DMS53 treated with DMSO at 0.1 percent for 48 hours (cell line): Measurements from ENCODE around the gene RPS2.
A peak's percentile ranks its signal among the peaks of the same experiment; 100 is the strongest.

Experiments
- DNase-seq: peaks from one replicate; lab custom pipeline; 2025; ENCODE audit not compliant: unreplicated experiment; lab: John Stamatoyannopoulos, UW

Gene RPS2

DNA sequence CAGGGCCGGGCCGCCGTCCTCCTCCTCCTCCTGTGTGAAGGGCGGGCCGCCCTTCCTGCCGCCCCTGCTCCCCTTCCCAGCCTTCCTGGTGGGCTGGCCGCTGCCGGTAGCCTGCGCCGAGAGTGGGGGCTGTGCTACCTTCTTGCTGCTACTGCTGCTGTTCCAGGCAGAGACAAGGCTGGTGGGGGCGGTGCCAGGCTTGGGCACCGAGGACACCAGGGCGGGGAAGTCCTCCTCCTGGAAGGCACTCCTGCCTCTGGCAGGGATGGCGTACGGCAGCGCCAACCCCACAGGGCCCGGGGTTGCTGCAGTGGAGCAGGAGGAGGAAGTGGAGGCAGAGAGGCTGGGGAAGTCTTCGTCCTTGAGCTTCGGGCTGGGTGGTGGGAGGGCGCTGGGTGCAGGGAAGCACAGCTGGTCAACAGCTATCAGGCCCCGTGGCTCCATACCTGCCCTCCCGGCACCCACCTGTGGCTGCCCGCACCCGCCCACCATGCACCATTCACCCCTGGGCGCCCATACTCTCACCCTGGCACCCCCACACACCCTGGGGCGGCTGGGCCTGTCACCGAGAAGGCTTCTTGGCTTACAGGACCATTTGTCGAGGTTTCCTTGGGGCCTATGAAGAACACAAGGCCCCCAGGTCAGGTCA is 35.4 kb upstream of the RPS2 start:
- DNase-seq, result no peak

DNA sequence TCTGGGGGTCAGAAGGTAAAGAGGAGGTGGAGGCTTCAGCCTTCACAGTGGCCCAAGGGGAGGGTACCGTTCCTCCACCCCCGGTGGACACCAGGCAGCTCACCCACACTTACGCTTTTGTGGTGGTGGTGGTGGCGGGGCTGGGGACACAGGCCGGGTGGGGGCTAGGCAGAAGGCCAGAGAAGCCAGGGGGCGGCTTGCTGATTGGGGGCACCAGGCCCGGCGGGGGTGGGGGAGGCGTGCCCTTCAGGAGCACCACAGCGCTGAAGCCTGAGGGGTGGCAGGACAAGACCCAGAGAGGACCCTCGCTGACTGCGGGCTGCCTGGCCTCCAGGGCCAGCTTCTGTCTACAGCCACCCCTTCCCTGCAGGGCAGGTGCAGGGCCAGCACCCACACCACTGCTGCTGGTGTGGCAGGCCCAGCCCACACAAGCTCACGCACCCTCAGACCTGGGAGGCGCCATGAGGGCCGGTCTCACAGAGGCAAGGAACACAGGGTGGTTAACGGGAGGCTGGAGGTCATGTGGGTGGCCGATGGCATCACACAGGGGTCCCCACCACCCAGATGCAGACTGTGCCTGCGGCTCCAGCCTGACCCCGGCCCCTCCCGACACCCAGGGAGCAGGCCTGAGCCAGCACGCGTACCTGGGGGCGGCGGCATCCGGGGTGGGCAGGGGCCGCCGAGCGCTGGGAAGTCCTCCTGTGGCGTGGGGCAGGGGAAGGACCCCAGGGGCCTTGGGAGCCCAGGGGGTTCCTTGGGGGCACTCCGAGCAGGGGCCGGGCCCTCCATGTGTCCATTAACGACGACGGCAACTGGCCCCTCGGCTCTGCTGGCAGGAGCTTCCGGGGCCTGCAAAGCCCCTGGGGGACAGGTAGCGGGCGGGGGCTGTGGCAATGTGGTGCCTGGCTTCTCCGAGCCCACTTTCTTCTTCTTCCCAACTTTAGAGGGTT is 34.5 kb upstream of the RPS2 start:
- DNase-seq, result no peak

DNA sequence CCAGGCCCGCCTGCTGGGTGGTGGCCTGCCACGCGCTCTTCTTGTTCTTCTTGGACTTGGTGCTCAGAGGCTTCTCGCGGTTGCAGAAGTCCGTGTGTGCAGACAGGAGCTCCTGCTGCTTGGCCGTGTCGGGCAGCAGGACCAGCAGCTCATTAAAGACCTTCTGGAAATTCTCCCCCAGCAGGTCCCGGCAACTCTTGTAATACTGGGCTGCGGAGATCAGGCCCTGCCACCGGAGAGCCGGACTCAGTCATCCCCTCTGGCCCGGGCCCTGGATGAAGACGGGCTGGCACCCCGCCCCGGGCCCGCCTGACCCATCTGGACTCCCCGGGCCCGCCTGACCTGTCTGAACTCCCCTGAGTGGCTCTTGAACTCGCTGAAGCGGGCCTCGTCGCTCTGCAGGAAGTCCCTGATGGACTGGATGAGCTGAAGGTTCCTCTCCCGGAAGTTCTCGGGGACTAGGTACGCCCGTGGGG is 33.8 kb upstream of the RPS2 start:
- DNase-seq, result no peak

DNA sequence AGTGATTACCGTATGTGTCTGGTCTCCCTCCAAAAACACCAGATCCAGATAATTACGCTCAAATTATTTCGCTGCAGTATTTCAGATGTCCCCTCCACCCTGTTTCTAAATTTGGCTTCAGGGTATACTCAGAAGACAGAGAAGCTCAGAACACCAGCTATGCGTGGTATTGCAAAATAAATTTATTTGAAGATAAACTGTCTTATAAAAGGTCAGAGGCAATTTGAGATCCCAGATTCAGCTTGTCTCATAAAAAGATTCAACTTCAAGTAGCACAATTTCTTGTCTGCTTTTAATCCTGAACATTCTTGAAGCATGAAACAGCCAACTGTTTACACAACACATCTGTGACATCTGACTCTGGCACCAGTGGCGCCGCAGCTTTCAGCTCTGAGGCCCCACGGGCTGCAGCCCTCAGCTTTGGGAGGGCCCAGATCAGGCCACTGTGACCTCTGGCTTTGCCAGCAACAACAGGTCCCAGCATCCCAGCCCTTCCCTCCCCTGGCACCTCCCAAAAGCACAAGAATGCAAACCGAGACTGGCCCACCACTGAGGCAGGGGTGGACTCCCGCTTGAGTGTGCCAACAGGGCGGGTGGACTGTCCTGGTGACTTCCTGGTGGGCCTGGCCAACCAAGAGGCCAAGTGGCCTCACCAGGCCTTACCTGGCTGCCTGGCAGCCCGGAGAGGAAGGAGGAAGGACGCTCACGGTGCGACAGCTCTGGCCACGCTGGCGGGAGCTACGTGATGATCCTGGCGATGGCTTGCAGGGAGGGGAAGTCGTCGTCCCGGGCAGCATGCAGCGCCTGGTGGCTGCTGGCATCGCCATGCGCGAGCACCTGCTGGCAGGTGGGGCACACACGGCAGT is 33.1 kb upstream of the RPS2 start:
- DNase-seq, result no peak

DNA sequence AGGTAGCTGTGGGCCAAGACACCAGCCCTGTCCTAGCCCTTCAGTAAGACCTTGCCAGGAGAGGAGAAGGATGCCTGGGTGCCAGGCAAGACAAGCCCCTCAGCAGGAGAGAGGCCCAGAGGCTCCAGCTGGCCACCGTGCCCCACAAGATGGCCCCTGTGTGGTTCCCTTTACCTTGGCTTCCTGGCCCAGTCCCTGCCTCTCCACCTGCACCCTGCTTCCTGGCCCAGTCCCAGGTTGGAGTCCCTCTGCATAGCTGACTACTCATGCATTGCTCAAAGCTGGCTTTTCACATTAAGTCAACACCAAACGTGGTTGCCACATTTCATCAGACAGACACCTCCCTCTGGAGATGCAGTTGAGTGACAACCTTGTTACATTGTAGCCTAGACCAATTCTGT is 29.1 kb upstream of the RPS2 start:
- DNase-seq, result peak; percentile 51

DNA sequence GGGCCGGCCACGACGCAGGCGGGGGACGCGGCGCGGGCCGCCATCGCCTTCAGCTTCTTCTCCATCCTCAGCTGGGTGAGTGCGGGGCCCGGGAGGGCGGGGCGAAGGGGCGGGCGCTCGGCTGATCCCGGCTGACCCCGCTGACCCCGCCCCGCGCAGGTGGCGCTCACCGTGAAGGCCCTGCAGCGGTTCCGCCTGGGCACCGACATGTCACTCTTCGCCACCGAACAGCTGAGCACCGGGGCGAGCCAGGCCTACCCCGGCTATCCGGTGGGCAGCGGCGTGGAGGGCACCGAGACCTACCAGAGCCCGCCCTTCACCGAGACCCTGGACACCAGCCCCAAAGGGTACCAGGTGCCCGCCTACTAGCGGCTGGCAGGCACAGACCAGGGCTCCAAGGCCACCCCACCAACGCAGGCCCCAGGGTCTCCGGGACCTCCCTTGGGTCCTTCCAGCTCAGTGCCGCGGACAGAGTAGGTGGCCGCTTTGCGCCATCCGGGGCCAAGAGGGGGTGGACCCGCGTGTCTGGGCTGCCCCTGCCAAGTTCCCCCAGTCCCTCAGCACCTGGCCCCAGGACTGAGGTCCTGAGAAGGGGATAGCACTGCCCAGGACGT is 28.2 kb upstream of the RPS2 start:
- DNase-seq, result no peak

DNA sequence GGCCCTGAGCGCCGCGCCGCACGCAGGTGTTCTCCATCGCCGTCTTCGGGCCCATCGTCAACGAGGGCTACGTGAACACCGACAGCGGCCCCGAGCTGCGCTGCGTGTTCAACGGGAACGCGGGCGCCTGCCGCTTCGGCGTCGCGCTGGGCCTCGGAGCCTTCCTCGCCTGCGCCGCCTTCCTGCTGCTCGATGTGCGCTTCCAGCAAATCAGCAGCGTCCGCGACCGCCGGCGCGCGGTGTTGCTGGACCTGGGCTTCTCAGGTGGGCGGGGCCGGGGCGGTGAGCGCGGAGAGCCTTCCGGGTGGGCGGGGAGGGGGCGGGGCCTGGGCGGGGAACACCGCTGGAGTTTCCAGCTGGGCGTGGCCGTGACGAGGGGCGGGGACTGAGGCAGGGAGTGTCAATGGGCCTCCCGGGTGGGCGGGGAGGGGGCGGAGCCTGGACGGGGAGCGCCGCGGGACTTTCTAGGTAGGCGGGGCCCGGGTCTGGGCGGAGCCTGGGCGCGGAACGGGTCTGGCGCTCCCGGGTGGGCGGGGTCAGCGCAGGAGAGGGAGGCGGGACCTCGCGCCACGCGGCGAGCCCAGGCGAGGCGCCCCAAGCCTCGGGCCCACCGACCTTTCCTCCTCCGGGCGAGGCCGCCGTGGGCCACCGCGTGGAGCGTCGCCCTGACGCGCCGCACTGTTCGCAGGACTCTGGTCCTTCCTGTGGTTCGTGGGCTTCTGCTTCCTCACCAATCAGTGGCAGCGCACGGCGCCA is 27.5 kb upstream of the RPS2 start:
- peak; percentile 64 for DNase-seq

DNA sequence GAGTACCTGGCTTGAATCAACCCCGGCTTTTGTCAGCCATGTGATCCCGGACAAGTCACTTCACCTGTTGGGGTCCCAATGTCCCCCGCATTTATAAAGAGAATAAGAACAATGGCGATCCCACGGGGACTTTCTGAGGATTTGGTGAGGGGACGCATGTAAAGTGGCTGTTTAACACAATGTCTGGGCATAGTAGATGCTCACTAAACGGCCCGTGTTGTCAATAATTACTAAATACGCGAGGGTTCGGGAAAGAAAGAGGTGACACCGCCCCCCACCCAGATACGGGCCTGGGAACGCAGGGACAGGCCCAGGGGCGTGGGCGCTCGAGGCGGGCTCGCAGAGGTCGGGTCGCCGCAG is 26.9 kb upstream of the RPS2 start:
- DNase-seq, result no peak

DNA sequence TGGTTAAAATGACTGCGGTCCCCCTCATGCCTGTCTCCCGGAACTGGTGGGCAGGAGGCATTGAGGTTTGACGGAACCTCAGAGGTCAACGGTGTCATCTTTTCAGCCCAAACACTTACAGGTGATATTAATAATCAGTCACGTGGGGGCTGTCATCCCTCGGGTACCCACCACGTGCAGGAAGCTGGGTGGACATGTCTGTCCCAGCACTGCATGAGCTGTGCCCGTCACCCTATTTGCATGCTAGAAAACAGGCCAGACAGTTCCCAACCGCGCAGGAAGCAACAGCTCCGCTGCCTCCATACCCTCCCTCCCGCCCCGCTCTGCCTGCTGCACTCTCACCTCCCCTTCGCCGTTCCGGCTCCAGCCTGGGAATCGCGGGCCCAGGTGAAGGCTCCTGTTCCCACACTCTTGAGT is 26.5 kb upstream of the RPS2 start:
- DNase-seq, result peak; percentile 19

DNA sequence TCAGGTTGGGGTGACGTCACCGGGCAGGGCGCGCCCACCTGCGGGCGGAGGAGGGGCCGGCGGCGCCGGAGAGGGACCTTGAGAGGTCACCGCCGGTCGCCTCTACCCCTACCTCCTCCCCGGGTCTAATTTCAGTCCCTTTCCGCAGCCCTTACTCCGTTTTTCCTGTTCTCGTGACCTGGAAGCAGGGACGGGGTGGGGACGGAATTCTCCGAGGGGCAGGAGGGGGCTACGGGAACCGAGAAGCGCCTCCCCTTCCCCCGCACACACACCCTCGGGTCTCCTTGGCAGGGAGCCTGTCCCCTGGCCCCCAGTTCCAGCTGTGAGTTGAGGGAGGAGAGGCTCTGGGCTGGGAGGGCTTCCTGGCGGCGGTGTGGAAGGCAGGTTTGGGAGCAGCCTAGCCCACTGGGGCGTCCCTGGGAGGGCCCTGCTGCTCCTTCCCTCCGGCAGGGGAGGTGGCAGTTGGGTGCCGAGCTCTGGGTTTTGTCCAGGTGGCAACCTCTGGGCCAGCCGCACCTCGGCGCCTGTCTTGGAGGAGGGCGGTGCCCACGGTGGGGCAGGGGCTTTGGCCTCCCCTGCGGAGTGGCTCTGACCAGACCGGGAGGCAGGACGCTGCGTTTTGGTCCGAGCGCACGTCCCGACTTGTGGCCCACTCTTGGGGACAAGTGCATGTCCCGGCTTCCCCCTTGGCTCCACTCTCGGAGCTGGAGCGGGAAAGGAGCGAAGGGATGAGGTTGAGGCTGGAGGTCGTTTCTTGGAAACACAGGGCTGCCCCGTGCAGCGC is 25.9 kb upstream of the RPS2 start:
- peak; percentile 10 for DNase-seq

DNA sequence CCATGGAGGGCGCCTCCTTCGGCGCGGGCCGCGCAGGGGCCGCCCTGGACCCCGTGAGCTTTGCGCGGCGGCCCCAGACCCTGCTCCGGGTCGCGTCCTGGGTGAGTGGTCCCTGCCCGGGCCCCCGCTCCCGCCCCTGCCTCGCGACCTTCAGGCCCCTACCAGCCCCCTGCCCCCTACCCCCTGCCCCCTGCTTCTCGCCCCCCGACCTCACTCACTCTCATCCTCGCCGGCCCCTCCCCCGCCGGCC is 25.4 kb upstream of the RPS2 start:
- DNase-seq, result no peak

DNA sequence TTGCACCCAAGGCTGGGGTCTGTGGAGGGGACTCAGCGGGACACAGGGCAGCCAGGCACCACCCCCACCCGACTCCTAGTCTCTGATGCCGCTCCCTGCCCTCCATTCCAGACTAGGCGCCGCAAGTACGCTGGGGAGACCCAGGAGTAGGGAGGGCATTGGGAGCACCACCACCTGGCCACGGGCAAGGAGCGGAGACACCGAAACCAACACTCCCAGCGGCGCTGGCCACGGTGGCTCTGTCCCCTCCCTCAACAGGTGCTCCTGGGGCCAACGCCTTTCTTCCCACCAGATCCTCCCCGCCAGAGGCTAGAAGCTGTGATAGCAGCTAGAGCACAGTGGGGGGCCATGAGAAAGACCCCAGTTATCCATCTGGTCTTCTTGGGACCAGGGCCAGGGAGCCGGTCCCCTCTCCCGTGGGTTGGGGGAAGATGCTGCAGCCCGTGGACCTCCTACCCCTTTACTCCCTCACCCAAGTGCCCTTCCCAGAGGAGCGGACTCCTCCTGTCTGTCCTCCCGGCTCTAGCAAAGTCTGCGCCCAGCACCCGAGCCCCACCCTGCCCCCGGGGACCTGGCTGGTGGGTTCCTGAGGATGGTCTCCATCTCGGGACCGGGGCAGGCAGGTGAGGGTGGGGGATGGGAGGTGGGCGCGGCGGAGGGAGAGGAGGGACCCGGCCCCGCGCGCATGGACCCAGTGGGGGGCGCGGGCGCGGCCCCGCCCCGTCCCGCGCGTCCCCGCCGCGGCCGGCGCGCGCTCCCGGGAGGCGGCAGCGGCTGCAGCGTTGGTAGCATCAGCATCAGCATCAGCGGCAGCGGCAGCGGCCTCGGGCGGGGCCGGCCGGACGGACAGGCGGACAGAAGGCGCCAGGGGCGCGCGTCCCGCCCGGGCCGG is 24.8 kb upstream of the RPS2 start, which contains the start of gene SYNGR3:
TSS of gene SYNGR3 (plus strand) at position 762 of the 892 bp plus-strand sequence. CDS start 133 bp downstream, outside the sequence.
- DNase-seq, result peak; percentile 46

DNA sequence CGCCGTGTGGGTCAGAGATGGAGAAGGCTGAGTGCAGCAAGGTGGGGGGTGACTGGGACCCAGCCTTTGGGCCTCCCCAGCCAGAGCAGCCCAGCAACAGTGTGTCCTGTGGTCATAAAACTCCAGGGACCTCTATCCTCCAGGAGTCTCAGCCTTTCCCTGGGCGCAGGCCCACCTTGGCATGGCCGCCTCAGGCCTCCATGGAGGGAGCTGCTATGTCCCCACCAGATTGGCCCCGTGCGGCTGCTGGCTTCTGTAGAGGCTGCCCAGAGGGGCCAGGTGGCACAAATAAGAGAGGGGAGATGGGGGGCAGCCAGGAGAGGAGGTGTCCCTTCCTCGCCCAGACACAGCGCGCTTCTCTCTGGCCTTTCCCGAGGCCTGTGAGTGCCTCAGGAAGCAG is 22.6 kb upstream of the RPS2 start:
- DNase-seq, result no peak

DNA sequence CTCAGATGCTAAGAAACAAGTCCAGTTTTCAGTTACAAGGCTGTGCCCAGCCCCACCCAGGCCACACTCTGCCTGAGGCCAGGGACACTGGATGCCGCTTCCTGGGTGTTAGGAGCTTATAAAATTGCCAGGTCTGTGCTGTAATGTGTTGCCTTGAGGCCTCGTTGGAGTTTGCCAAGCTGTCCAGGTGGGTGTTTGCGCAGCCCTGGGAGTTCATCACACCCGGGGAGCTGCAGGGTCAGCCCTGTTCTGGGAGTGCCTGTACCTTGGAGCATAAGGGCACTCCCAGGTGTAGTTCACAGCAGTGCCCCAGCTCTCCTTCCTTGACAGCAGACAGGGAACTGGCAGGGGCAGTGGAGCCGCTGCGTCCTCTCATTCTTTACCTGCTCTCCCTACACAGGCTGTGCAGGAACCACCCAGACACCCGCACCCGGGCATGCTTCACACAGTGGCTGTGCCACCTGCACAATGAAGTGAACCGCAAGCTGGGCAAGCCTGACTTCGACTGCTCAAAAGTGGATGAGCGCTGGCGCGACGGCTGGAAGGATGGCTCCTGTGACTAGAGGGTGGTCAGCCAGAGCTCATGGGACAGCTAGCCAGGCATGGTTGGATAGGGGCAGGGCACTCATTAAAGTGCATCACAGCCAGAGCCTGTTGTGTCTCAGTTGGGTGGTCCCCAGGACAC is 21.0 kb upstream of the RPS2 start:
- no peak for DNase-seq

DNA sequence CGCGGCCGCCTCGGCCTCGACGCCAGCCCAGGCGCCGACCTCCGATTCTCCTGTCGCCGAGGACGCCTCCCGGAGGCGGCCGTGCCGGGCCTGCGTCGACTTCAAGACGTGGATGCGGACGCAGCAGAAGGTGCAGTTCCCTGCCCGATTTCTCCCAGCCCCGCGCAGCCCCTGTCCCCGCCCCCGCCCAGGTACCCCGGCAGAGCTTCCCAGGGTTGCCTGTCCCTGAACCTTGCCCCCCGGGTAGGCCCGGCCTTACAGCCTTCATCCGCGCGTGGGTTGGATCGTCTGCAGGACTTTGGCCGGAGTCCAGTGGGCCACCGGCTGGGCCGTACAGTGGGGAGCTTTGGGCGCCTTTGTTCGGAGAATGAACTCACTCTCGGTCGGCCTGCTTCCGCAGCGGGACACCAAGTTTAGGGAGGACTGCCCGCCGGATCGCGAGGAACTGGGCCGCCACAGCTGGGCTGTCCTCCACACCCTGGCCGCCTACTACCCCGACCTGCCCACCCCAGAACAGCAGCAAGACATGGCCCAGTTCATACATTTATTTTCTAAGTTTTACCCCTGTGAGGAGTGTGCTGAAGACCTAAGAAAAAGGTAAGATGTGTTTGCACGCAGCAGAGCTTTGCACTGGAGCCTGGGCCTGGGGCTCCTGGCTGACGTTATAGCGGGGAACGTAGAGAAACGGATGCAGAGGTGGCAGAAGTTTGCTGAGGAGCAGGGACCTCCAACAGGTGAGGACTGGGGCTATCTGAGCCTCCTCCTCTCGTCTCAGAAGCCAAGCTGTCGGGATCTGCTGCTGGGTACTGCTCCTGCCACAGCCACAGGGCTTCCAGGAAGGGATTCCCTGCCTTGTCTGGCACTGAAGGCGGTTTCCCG is 20.0 kb upstream of the RPS2 start:
- no peak for DNase-seq

DNA sequence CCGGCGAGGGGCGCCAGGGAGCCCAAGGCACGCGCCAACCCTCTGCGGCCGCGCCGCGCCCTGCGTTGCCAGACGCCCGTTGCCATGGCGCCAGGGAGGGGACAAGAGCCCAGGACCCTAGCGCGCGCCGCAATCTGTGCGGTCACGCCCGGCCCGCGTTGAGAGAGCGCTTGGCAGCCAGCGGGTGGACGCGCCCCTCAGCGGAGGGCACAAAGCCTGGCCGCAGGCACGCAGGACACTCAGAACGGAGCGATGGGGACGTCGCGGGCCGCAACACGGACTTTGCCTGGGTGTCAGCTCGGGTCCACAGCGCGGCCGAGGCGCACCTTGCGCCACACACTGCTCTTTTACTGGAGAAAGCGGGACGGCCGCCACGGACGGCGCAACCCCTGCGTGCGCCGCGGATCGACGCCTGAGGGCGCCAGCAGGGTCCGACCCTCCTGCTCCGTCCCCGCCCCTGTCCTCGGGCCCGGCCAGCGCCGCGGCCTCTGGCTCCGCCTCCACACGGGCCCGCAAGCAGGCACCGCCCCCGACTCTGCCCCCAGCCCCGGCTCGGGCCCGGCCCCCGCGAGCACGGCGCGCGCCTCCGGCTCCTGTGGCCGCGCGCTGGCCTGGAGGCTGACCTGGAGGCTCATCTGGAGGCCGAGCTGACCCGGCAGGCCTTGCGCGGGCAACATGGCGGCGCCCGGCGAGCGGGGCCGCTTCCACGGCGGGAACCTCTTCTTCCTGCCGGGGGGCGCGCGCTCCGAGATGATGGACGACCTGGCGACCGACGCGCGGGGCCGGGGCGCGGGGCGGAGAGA is 19.1 kb upstream of the RPS2 start, which contains the start of gene GFER:
TSS of gene GFER (plus strand) at position 650 of the 803 bp plus-strand sequence. CDS start at position 676, 26 bp downstream.
- DNase-seq, result peak; percentile 70
